Measurements from ENCODE around the gene CEP170B.

CEP170B gene

DNA sequence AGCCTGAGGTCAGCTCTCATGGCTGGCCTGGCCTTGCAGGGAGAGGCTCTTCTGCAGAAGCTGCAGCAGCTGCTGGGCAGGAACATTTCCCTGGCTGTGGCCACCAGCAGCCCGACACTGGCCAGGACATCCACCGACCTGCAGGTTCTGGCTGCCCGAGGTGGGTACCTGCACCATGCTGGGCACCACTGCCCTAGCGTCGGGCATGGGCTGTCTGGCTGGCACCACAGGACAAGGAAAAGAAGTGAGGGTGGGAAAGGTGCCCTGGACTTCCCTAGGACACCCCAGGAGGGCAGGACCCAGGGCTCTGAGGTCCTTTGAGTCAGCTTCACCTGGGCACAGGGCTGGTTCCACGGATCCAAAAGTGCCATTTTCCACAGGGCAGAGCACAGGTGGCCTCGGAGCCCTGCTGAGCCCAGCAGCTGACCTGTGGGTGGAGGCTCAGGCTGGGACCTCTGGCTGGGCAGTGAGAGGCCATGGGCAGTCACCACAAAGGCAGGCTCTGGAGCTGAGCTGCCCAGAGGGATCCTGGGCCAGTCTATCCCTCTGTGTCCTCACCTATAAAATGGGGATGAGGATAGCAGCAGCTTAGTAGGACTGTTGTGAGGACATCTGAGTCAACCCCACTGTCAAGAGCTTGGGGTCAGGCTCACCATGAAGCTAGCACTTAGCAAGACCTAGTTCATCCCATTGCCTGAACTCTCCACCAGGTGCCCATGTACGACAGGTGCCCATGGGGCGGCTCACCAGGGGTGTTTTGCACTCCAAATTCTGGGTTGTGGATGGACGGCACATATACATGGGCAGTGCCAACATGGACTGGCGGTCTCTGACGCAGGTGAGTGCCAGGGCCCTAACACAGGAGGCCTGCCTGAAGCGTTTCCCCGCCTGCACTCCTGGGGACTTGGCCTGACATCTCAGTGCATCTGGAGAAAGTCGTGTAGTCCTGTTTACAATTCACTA is 64.5 kb downstream of the CEP170B start:
- TF ChIP-seq, protein P1, sequence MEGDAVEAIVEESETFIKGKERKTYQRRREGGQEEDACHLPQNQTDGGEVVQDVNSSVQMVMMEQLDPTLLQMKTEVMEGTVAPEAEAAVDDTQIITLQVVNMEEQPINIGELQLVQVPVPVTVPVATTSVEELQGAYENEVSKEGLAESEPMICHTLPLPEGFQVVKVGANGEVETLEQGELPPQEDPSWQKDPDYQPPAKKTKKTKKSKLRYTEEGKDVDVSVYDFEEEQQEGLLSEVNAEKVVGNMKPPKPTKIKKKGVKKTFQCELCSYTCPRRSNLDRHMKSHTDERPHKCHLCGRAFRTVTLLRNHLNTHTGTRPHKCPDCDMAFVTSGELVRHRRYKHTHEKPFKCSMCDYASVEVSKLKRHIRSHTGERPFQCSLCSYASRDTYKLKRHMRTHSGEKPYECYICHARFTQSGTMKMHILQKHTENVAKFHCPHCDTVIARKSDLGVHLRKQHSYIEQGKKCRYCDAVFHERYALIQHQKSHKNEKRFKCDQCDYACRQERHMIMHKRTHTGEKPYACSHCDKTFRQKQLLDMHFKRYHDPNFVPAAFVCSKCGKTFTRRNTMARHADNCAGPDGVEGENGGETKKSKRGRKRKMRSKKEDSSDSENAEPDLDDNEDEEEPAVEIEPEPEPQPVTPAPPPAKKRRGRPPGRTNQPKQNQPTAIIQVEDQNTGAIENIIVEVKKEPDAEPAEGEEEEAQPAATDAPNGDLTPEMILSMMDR (IDR thresholded peaks at IDR 0.05; ENCODE audit: low read depth, low read length, missing control alignments), result no peak
- H3K4me3 ChIP-seq (ENCODE audit: low read depth, low read length), result no peak overlapping the region
- DNase-seq (ENCODE audit: low read depth), result no peak

DNA sequence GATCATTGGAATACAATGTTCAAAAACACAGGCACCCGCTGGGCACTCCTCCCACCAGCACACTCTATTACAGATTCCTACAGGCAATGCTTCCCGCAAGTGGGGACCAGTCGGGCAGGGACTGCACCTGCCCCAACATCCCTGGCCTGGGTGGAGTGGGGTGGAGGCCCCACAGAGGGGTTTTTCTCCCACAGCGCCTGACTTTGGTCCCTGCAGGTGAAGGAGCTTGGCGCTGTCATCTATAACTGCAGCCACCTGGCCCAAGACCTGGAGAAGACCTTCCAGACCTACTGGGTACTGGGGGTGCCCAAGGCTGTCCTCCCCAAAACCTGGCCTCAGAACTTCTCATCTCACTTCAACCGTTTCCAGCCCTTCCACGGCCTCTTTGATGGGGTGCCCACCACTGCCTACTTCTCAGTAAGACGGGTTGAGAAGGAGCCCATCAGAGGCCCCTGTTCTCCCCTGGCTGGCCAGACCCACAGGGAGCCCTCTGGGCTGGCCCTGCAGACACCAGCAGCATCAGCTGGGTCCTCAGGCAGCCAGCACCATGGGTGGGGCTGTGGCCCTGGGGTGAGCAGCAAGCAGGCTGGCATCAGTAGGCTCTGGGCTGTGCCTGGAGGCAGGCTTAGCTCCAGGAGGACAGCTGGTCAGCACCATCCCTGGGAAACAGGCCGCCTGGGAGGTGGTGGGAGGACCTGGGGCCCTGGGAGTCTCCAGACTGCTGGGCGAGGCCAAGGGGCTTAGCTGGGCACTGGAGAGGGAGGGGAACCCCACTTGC is 65.6 kb downstream of the CEP170B start:
- TF ChIP-seq, protein P1 (IDR thresholded peaks at IDR 0.05; ENCODE audit: low read depth, low read length, missing control alignments), result no peak
- no peak overlapping the region for H3K4me3 ChIP-seq (ENCODE audit: low read depth, low read length)
- DNase-seq (ENCODE audit: low read depth), result no peak

DNA sequence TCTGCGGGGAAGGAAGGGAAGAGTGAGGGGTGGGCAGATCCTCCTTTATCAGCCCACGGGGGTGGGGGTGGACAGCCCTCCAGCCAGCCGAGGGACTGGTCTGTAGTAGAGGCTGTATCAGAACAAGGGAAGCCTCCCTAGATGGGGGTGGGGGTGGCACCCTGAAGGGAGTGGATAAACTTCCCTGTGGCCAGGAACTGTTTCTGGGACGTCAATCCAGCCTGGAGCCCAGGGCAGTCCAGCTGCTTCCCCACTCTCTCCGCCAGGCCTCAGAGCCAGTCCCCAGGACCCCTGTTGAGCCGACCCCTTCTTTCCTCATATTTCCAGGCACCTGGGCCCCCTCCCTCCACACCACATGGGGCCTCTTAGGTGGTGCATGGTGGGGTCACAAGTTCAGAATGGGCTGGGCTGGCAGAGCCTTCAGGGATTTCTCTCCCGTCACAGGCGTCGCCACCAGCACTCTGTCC is 66.3 kb downstream of the CEP170B start:
- DNase-seq (ENCODE audit: low read depth), result no peak
- H3K4me3 ChIP-seq (ENCODE audit: low read depth, low read length), result no peak overlapping the region
- TF ChIP-seq, protein P1 (IDR thresholded peaks at IDR 0.05; ENCODE audit: low read depth, low read length, missing control alignments), result no peak

DNA sequence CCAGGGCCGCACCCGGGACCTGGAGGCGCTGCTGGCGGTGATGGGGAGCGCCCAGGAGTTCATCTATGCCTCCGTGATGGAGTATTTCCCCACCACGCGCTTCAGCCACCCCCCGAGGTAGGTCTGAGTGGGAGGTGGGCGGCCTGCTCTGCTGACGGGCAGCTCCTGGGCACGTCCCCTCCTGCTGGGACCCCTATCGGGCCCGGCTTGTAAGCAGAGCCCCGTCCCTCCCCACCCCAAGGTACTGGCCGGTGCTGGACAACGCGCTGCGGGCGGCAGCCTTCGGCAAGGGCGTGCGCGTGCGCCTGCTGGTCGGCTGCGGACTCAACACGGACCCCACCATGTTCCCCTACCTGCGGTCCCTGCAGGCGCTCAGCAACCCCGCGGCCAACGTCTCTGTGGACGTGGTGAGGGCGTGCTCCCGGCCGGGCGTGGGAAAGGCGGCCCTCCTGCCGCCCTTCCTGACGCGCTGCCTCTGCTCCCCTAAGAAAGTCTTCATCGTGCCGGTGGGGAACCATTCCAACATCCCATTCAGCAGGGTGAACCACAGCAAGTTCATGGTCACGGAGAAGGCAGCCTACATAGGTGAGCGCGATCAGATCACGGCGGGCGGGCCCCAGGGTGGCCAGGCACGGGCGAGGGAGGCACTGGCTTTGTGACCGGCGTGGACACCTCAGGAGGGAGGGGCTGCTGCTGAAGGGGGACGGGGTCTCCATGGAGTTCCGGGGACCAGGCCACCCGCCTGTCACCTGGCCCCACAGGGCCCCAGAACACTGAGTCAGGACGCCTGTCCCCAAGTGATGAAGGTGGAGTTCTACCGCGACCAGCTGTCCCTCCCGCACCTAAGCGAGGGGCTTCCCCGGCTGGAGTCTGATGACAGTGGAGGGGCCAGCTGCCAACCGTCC is 67.0 kb downstream of the CEP170B start:
- TF ChIP-seq, protein P1 (IDR thresholded peaks at IDR 0.05; ENCODE audit: low read depth, low read length, missing control alignments), result no peak
- DNase-seq (ENCODE audit: low read depth), result no peak
- H3K4me3 ChIP-seq (ENCODE audit: low read depth, low read length), result no peak overlapping the region

DNA sequence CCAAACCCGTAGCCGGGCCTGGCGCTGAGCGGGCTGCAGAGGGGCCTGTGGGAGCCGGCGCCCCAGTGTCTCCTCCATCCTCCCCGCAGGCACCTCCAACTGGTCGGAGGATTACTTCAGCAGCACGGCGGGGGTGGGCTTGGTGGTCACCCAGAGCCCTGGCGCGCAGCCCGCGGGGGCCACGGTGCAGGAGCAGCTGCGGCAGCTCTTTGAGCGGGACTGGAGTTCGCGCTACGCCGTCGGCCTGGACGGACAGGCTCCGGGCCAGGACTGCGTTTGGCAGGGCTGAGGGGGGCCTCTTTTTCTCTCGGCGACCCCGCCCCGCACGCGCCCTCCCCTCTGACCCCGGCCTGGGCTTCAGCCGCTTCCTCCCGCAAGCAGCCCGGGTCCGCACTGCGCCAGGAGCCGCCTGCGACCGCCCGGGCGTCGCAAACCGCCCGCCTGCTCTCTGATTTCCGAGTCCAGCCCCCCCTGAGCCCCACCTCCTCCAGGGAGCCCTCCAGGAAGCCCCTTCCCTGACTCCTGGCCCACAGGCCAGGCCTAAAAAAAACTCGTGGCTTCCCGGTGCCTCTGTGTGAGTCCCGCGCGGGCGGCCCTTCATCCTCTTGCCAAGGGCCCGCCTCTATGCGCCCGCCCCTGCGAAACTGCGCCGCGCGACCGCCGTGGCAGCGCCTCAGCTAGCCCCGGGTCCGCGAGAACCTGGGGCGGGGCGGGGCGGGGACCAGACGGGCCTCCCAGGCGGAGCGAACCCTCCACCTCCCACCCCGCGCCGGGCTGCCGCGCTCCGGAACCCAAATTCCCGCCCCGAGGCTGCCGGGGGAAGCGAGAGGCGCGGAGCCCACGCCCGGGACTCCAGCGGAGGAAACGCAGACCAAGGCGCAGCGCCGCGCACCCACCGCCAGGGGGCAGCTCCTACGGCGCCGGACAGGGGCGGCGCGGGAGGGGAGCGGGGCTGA is 67.9 kb downstream of the CEP170B start:
- DNase-seq (ENCODE audit: low read depth), result no peak
- peak overlapping the region; percentile 21 for H3K4me3 ChIP-seq (ENCODE audit: low read depth, low read length)
- TF ChIP-seq, protein P1 (IDR thresholded peaks at IDR 0.05; ENCODE audit: low read depth, low read length, missing control alignments), result peak; percentile 76

All from GM12864 (cell line).